ENCODE measurements around the gene CNOT6.

Gene CNOT6

GRCh38 chr5:180467028-180467975 lies 26.9 kb upstream of the CNOT6 start:
- Histone ChIP-seq H3K36me3 (no peaks in the 10 kb centered on the region), H3K4me1 (no peaks in the 10 kb centered on the region), H3K4me3 (ENCODE audit: low read depth, low read length) (no peak overlapping the region), H3K27me3 (peaks cover under 1% of the 10 kb centered on the region; the same call in 1 of the 2 replicates), H3K9me3 (no peaks in the 10 kb centered on the region)
- no peak for TF ChIP-seq CTCF (IDR thresholded peaks at IDR 0.05; ENCODE audit: low read depth, low read length)
- DNase-seq = peak; percentile 32

- Histone ChIP-seq H3K36me3 (no peaks in the 10 kb centered on the region), H3K27me3 (peaks cover 6% of the 10 kb centered on the region; the same call in 1 of the 2 replicates), H3K4me3 (ENCODE audit: low read depth, low read length) (no peak overlapping the region), H3K9me3 (no peaks in the 10 kb centered on the region), H3K4me1 (no peaks in the 10 kb centered on the region)
- TF ChIP-seq CTCF (IDR thresholded peaks at IDR 0.05; ENCODE audit: low read depth, low read length) = no peak
- DNase-seq = no peak
Observed at GRCh38 chr5:180467989-180468731, 26.0 kb upstream of the CNOT6 start.

GRCh38 chr5:180468732-180469585 lies 25.2 kb upstream of the CNOT6 start:
- no peaks in the 10 kb centered on the region for H3K4me1 ChIP-seq
- TF ChIP-seq CTCF (IDR thresholded peaks at IDR 0.05; ENCODE audit: low read depth, low read length) = no peak
- no peak for DNase-seq

GRCh38 chr5:180469586-180469865 lies 24.7 kb upstream of the CNOT6 start:
- Histone ChIP-seq H3K36me3 (no peaks in the 10 kb centered on the region), H3K4me3 (ENCODE audit: low read depth, low read length) (no peak overlapping the region), H3K9me3 (no peaks in the 10 kb centered on the region), H3K27me3 (peaks cover 6% of the 10 kb centered on the region; the same call in 1 of the 2 replicates), H3K4me1 (no peaks in the 10 kb centered on the region)
- DNase-seq = no peak
- no peak for TF ChIP-seq CTCF (IDR thresholded peaks at IDR 0.05; ENCODE audit: low read depth, low read length)

More at GRCh38 chr5:180468732-180469585, 25.2 kb upstream of the CNOT6 start:
- no peaks in the 10 kb centered on the region for H3K36me3 ChIP-seq
- no peak overlapping the region for H3K4me3 ChIP-seq (ENCODE audit: low read depth, low read length)
- no peaks in the 10 kb centered on the region for H3K9me3 ChIP-seq
- H3K27me3 ChIP-seq = peaks cover 6% of the 10 kb centered on the region; the same call in 1 of the 2 replicates

- no peaks in the 10 kb centered on the region for H3K4me1 ChIP-seq
- DNase-seq = no peak
- H3K4me3 ChIP-seq (ENCODE audit: low read depth, low read length) = no peak overlapping the region
- TF ChIP-seq CTCF (IDR thresholded peaks at IDR 0.05; ENCODE audit: low read depth, low read length) = no peak
- no peaks in the 10 kb centered on the region for H3K9me3 ChIP-seq
- peaks cover 6% of the 10 kb centered on the region; the same call in 1 of the 2 replicates for H3K27me3 ChIP-seq
- H3K36me3 ChIP-seq = no peaks in the 10 kb centered on the region
Observed at GRCh38 chr5:180469866-180470265, 24.3 kb upstream of the CNOT6 start.
